ENCODE data around the gene MAML2.

The MAML2 gene

GRCh38 chr11:96338910-96339705 lies 3.9 kb downstream of the MAML2 start:
- DNase-seq = peak; percentile 97

- peak; percentile 68 for DNase-seq
Observed at GRCh38 chr11:96337541-96338431, 5.2 kb downstream of the MAML2 start.

- DNase-seq = peak; percentile 57
Observed at GRCh38 chr11:96335388-96335787, 7.6 kb downstream of the MAML2 start.

GRCh38 chr11:96334219-96334618 lies 8.8 kb downstream of the MAML2 start:
- DNase-seq = no peak

- DNase-seq = no peak
Observed at GRCh38 chr11:96333191-96333719, 9.7 kb downstream of the MAML2 start.

- no peak for DNase-seq
Observed at GRCh38 chr11:96332126-96332771, 10.7 kb downstream of the MAML2 start.

GRCh38 chr11:96331699-96332116 lies 11.3 kb downstream of the MAML2 start:
- peak; percentile 33 for DNase-seq

GRCh38 chr11:96330511-96330859 lies 12.5 kb downstream of the MAML2 start:
- no peak for DNase-seq

GRCh38 chr11:96329855-96330510 lies 13.0 kb downstream of the MAML2 start:
- DNase-seq = no peak

GRCh38 chr11:96329419-96329818 lies 13.6 kb downstream of the MAML2 start:
- DNase-seq = no peak

- no peak for DNase-seq
Observed at GRCh38 chr11:96328395-96329010, 14.5 kb downstream of the MAML2 start.

- DNase-seq = no peak
Observed at GRCh38 chr11:96326959-96327358, 16.0 kb downstream of the MAML2 start.

GRCh38 chr11:96324912-96325311 lies 18.1 kb downstream of the MAML2 start:
- no peak for DNase-seq

GRCh38 chr11:96323642-96323985 lies 19.4 kb downstream of the MAML2 start:
- no peak for DNase-seq

GRCh38 chr11:96322775-96323641 lies 20.0 kb downstream of the MAML2 start:
- DNase-seq = no peak

- no peak for DNase-seq
Observed at GRCh38 chr11:96321091-96321490, 21.9 kb downstream of the MAML2 start.

GRCh38 chr11:96319898-96320656 lies 22.9 kb downstream of the MAML2 start:
- DNase-seq = no peak

- no peak for DNase-seq
Observed at GRCh38 chr11:96318850-96319249, 24.1 kb downstream of the MAML2 start.

- no peak for DNase-seq
Observed at GRCh38 chr11:96318399-96318798, 24.6 kb downstream of the MAML2 start.

GRCh38 chr11:96317985-96318384 lies 25.0 kb downstream of the MAML2 start:
- DNase-seq = no peak

- DNase-seq = peak; percentile 9
Observed at GRCh38 chr11:96317571-96317970, 25.4 kb downstream of the MAML2 start.

All from MV-4-11 (cell line).